Dorsolateral prefrontal cortex (tissue), 118 donors: ENCODE results near the gene PTTG1IP. TPM values are rescaled to one million over a fixed set of nuclear protein-coding genes. Genes with fewer than 3 reads are reported as not detected.

Experiments
- total RNA-seq, 120 experiments: library from RNA; stranded (reverse); gene quantifications; one replicate each; pipeline versions ENCODE4 v1.2.3 to v1.2.4, GENCODE V29; 2022

Gene PTTG1IP
- total RNA-seq, 120 experiments from 2014 or later = 59.2 to 243 (median 103) TPM

Other genes with a start within 250 kb of the PTTG1IP start
- not detected for gene KRTAP10-9, start 246.6 kb downstream of the PTTG1IP start, total RNA-seq
- not detected for gene KRTAP10-10, start 236.3 kb downstream of the PTTG1IP start, total RNA-seq
- gene KRTAP10-11, start 227.3 kb downstream of the PTTG1IP start, total RNA-seq = not detected
- gene KRTAP12-4, start 219.0 kb downstream of the PTTG1IP start, total RNA-seq = not detected
- not detected for gene KRTAP12-3, start 215.8 kb downstream of the PTTG1IP start, total RNA-seq
- gene KRTAP12-2, start 206.8 kb downstream of the PTTG1IP start, total RNA-seq = not detected
- gene KRTAP12-1, start 191.5 kb downstream of the PTTG1IP start, total RNA-seq = under 1 TPM in 1 of 120 experiments, not detected in 119; 0.91 TPM
- not detected for gene KRTAP10-12, start 176.5 kb downstream of the PTTG1IP start, total RNA-seq
- 1 to 10 TPM in 1 of 120 experiments, under 1 TPM in 66, not detected in 53; 0.12 to 1.0 (median 0.28) TPM for gene TSPEAR, start 162.1 kb downstream of the PTTG1IP start, total RNA-seq
- 100 to 1,000 TPM in 7 of 120 experiments, 10 to 100 TPM in 113; 62.2 to 111 (median 84.5) TPM for gene UBE2G2, start 71.9 kb downstream of the PTTG1IP start, total RNA-seq
- gene SUMO3, start 55.6 kb downstream of the PTTG1IP start, total RNA-seq = 100 to 1,000 TPM in 16 of 120 experiments, 10 to 100 TPM in 104; 44.1 to 127 (median 83.9) TPM
- 100 to 1,000 TPM in 1 of 120 experiments, 10 to 100 TPM in 116, 1 to 10 TPM in 3; 8.2 to 105 (median 26.7) TPM for gene ITGB2, start 47.2 kb upstream of the PTTG1IP start, total RNA-seq
- gene SLX9, start 66.3 kb upstream of the PTTG1IP start, total RNA-seq = 10 to 100 TPM; 13.4 to 35.4 (median 23.4) TPM
- gene ADARB1, start 200.9 kb upstream of the PTTG1IP start, total RNA-seq = 10 to 100 TPM; 22.6 to 83.5 (median 57.4) TPM